ENCODE measurements around the gene ADSS2.

ADSS2 gene

DNA sequence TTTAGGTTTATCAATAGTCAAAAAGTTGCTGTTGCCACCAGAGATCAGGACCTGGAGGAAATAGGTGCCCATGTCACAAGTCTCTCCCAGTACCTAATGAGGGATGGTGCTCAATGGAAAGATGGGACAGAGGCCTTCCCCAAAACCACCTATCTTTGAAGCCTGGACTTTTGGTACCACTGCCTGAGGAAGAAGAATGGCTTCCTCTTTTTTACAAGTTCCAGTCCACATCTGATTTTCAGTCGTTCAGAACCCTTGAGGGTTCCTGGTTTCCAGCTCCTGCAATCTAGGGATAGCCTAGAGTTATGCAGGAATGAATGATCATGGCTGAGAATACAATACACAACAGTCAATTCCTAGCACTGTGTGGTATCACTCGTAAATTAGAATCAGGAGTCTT, 15.0 kb upstream of the ADSS2 start:
- Histone ChIP-seq H3K27ac (ENCODE audit: extremely low read depth, low read depth, low read length) (no peak overlapping the region), H3K4me1 (ENCODE audit: control insufficient read depth, insufficient read depth, low read length) (no peaks in the 10 kb centered on the region), H3K9me3 (ENCODE audit: control insufficient read depth, insufficient read depth, low read depth, low read length) (no peaks in the 10 kb centered on the region), H3K36me3 (ENCODE audit: control insufficient read depth in 2 of 2, insufficient read depth in 1 of 2, low read length in 2 of 2) (no peaks in the 10 kb centered on the region), H3K4me3 (ENCODE audit: low read depth, low read length) (no peak overlapping the region)
- POLR2A ChIA-PET, result no interaction called here
- CTCF ChIA-PET, result no interaction called here
- no peak for TF ChIP-seq ZSCAN16 (tag by site-specific recombination; IDR thresholded peaks at IDR 0.05)
- no peak for TF ChIP-seq ZNF23 (tag by site-specific recombination; IDR thresholded peaks at IDR 0.05; ENCODE audit: borderline replicate concordance)
- TF ChIP-seq IKZF3 (tag by site-specific recombination; IDR thresholded peaks at IDR 0.05), result no peak
- no peak for TF ChIP-seq ZNF473 (tag by site-specific recombination; IDR thresholded peaks at IDR 0.05)
- no peak for TF ChIP-seq ZNF174 (tag by site-specific recombination; IDR thresholded peaks at IDR 0.05)
- no peak for TF ChIP-seq KLF10 (tag by site-specific recombination; IDR thresholded peaks at IDR 0.05)
- TF ChIP-seq ZNF146 (tag by site-specific recombination; IDR thresholded peaks at IDR 0.05), result no peak
- TF ChIP-seq PRDM2 (tag by site-specific recombination; IDR thresholded peaks at IDR 0.05; ENCODE audit: borderline replicate concordance), result no peak
- TF ChIP-seq, protein P1, sequence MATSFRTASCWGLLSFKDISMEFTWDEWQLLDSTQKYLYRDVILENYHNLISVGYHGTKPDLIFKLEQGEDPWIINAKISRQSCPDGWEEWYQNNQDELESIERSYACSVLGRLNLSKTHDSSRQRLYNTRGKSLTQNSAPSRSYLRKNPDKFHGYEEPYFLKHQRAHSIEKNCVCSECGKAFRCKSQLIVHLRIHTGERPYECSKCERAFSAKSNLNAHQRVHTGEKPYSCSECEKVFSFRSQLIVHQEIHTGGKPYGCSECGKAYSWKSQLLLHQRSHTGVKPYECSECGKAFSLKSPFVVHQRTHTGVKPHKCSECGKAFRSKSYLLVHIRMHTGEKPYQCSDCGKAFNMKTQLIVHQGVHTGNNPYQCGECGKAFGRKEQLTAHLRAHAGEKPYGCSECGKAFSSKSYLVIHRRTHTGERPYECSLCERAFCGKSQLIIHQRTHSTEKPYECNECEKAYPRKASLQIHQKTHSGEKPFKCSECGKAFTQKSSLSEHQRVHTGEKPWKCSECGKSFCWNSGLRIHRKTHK (tag by site-specific recombination; IDR thresholded peaks at IDR 0.05), result no peak
- TF ChIP-seq ZNF398 (tag by site-specific recombination; IDR thresholded peaks at IDR 0.05), result no peak
- TF ChIP-seq ZNF830 (tag by site-specific recombination; IDR thresholded peaks at IDR 0.05; ENCODE audit: low read depth), result no peak
- TF ChIP-seq MYNN (tag by site-specific recombination; IDR thresholded peaks at IDR 0.05; ENCODE audit: borderline replicate concordance), result no peak

GRCh38 chr1:244461245-244462071, 9.7 kb upstream of the ADSS2 start, which contains the start of gene CATSPERE:
Gene CATSPERE (plus strand): TSS chr1:244461273. CDS start chr1:244461430, 157 bp downstream.
- POLR2A ChIA-PET, result interaction anchor here (1.0 to 1.4 kb wide), 2 partner anchors 10 to 15 kb away, joined by 3 to 7 read pairs; no protein-coding TSS in a partner anchor
- CTCF ChIA-PET, result no interaction called here
- H3K9me3 ChIP-seq (ENCODE audit: control insufficient read depth, insufficient read depth, low read depth, low read length), result no peaks in the 10 kb centered on the region
- H3K4me1 ChIP-seq (ENCODE audit: control insufficient read depth, insufficient read depth, low read length), result no peaks in the 10 kb centered on the region
- peak within 1 kb of the TSS; percentile 27 for H3K4me3 ChIP-seq (ENCODE audit: low read depth, low read length)
- peak within 1 kb of the TSS; percentile 58 for H3K27ac ChIP-seq (ENCODE audit: extremely low read depth, low read depth, low read length)
- no peaks in the 10 kb centered on the region for H3K36me3 ChIP-seq (ENCODE audit: control insufficient read depth in 2 of 2, insufficient read depth in 1 of 2, low read length in 2 of 2)
- TF ChIP-seq ZFP37 (tag by site-specific recombination; IDR thresholded peaks at IDR 0.05) (0 out of 2 replicates have a peak, but pooled peaks have one; percentile 15), SP7 (tag by site-specific recombination; IDR thresholded peaks at IDR 0.05) (peak; percentile 60), ZXDB (tag by site-specific recombination; IDR thresholded peaks at IDR 0.05) (peak; percentile 37), FEZF1 (tag by site-specific recombination; IDR thresholded peaks at IDR 0.05) (peak; percentile 49; the same call in 1 of the 2 replicates), AEBP2 (tag by site-specific recombination; IDR thresholded peaks at IDR 0.05; ENCODE audit: borderline replicate concordance) (no peak), ZNF138 (tag by site-specific recombination; IDR thresholded peaks at IDR 0.05; ENCODE audit: borderline replicate concordance) (no peak), ZNF843 (tag by site-specific recombination; IDR thresholded peaks at IDR 0.05) (peak; percentile 51; the same call in 1 of the 2 replicates)
- TF ChIP-seq, protein P2, sequence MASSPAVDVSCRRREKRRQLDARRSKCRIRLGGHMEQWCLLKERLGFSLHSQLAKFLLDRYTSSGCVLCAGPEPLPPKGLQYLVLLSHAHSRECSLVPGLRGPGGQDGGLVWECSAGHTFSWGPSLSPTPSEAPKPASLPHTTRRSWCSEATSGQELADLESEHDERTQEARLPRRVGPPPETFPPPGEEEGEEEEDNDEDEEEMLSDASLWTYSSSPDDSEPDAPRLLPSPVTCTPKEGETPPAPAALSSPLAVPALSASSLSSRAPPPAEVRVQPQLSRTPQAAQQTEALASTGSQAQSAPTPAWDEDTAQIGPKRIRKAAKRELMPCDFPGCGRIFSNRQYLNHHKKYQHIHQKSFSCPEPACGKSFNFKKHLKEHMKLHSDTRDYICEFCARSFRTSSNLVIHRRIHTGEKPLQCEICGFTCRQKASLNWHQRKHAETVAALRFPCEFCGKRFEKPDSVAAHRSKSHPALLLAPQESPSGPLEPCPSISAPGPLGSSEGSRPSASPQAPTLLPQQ (tag by site-specific recombination; IDR thresholded peaks at IDR 0.05), result peak; percentile 97
